ENCODE results near the gene HIC2.
"Not testable (repeated sequence)": the region's sequence is repeated elsewhere in the genome, so short reads cannot be mapped to it uniquely, and the experiment has no call there.

DNA sequence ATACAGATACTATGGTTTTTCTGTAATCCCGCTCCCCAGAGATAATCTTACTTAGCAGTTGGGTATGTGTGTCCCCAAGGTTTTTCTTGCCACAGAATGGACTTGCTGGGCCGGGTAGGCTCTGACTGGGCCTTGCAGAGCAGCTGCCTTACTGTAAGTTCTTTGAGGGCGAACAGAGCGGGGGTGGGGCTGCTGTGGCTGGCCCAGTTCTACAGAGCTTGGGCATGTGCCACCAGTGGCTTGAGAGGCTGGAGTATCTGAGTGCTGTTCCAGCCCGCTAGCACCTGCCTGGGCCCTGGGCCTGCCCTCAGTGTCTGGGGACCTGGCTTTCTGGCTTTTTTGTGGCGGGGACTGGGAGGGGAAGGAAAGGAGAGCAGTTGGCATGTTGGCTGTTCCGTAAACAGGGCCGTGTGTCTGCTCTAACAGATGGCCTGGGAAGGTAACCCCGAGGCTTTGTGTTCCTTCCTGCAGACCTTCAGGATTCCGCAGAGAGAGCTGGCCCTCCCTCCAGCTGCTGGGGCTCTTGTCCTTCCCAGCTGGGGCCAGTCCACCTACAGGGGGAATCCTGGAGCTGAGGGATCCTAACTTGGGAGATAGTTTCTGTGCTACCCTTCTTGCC, 23.0 kb downstream of the HIC2 start:
- not testable (repeated sequence) for TF ChIP-seq EZH2 (IDR thresholded peaks at IDR 0.05; ENCODE audit: low read length, unreplicated experiment); EZH2phosphoT487 (IDR thresholded peaks at IDR 0.05; ENCODE audit: borderline replicate concordance, low read length)
- TF ChIP-seq, protein P1, sequence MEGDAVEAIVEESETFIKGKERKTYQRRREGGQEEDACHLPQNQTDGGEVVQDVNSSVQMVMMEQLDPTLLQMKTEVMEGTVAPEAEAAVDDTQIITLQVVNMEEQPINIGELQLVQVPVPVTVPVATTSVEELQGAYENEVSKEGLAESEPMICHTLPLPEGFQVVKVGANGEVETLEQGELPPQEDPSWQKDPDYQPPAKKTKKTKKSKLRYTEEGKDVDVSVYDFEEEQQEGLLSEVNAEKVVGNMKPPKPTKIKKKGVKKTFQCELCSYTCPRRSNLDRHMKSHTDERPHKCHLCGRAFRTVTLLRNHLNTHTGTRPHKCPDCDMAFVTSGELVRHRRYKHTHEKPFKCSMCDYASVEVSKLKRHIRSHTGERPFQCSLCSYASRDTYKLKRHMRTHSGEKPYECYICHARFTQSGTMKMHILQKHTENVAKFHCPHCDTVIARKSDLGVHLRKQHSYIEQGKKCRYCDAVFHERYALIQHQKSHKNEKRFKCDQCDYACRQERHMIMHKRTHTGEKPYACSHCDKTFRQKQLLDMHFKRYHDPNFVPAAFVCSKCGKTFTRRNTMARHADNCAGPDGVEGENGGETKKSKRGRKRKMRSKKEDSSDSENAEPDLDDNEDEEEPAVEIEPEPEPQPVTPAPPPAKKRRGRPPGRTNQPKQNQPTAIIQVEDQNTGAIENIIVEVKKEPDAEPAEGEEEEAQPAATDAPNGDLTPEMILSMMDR (conservative IDR thresholded peaks at IDR 0.05; ENCODE audit: low read depth, low read length): not testable (repeated sequence)
